DMS 273 (cell line): ENCODE data around the gene ZNF318.
"Not testable (repeated sequence)": the region's sequence is repeated elsewhere in the genome, so short reads cannot be mapped to it uniquely, and the experiment has no call there.

ENCODE experiments used
- DNase-seq: peaks from one replicate; lab custom pipeline; 2025; ENCODE audit not compliant: unreplicated experiment; lab: John Stamatoyannopoulos, UW

The ZNF318 gene

GRCh38 chr6:43389730-43390295 lies 20.4 kb upstream of the ZNF318 start:
- DNase-seq: no peak

GRCh38 chr6:43386492-43386891 lies 17.0 kb upstream of the ZNF318 start:
- DNase-seq: peak; percentile 59

GRCh38 chr6:43383021-43383667 lies 13.7 kb upstream of the ZNF318 start:
- DNase-seq: no peak

- DNase-seq: not testable (repeated sequence)
Measured at GRCh38 chr6:43380858-43381257, 11.4 kb upstream of the ZNF318 start.

GRCh38 chr6:43378631-43379030 lies 9.2 kb upstream of the ZNF318 start:
- peak; percentile 20 for DNase-seq

- no peak for DNase-seq
Measured at GRCh38 chr6:43377710-43378229, 8.3 kb upstream of the ZNF318 start.

- no peak for DNase-seq
Measured at GRCh38 chr6:43376551-43376981, 7.1 kb upstream of the ZNF318 start.

- no peak for DNase-seq
Measured at GRCh38 chr6:43375693-43376092, 6.2 kb upstream of the ZNF318 start.

- no peak for DNase-seq
Measured at GRCh38 chr6:43373252-43373875, 3.9 kb upstream of the ZNF318 start.

- DNase-seq: not testable (repeated sequence)
Measured at GRCh38 chr6:43370003-43370580, 645 bp upstream of the ZNF318 start.

- DNase-seq: peak; percentile 74
Measured at GRCh38 chr6:43368259-43369160, 937 bp downstream of the ZNF318 start.

GRCh38 chr6:43367245-43367984 lies 2.0 kb downstream of the ZNF318 start:
- DNase-seq: no peak

- no peak for DNase-seq
Measured at GRCh38 chr6:43361269-43361668, 8.2 kb downstream of the ZNF318 start.

GRCh38 chr6:43359831-43360230 lies 9.6 kb downstream of the ZNF318 start:
- no peak for DNase-seq

GRCh38 chr6:43359381-43359780 lies 10.1 kb downstream of the ZNF318 start:
- no peak for DNase-seq

GRCh38 chr6:43355862-43356590 lies 13.4 kb downstream of the ZNF318 start:
- DNase-seq: peak; percentile 28

- DNase-seq: not testable (repeated sequence)
Measured at GRCh38 chr6:43351951-43352350, 17.5 kb downstream of the ZNF318 start.

- no peak for DNase-seq
Measured at GRCh38 chr6:43347444-43347843, 22.0 kb downstream of the ZNF318 start.

- no peak for DNase-seq
Measured at GRCh38 chr6:43347021-43347420, 22.4 kb downstream of the ZNF318 start.
